ENCODE data around the gene CACNA2D3.

DNA sequence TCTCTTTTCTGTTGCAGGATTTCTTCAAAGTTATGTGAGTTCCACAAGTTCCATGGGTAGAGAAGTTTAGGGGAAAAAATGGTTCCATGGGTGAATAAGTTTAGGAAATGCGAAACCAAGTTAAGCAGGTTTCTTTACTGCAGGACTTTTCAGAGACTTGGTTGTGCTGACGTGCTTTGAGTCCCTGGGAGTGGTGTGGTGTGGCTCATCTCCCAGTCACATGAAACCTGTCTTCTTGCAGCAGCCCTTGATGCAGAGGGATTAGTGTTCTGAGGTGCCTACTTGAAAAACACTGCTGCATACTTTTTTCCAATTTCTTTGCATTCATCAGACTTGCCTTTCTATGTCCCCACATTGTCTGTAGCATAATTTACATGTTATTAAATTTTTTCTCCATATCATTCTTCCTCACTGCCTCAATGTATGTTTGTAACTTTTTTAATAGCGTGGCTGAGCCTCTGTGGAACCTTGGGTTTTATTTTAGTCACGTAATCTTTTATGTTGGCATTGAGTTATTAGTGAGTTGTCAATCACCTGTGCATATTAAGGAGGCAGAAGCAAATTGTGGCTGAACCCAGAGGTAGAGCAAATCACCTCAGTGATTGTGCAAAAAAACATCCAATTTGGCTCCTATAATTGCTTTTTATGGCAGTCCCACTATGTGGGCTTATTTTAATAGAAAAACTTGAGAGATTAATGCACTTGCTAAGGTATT is 115.6 kb downstream of the CACNA2D3 start:
- TF ChIP-seq CTCF (IDR thresholded peaks at IDR 0.05; ENCODE audit: poor library complexity, severe bottlenecking) (no peak), EP300 (conservative IDR thresholded peaks at IDR 0.05; ENCODE audit: poor library complexity, severe bottlenecking) (no peak), TAF1 (IDR thresholded peaks at IDR 0.05; ENCODE audit: low read depth) (no peak), POLR2AphosphoS5 (IDR thresholded peaks at IDR 0.05) (no peak), EZH2 (IDR thresholded peaks at IDR 0.05; ENCODE audit: borderline replicate concordance, insufficient read depth, low read length, poor library complexity, severe bottlenecking) (no peak), RAD21 (conservative IDR thresholded peaks at IDR 0.05) (no peak), MXI1 (conservative IDR thresholded peaks at IDR 0.05; ENCODE audit: poor library complexity, severe bottlenecking) (no peak), SMC3 (conservative IDR thresholded peaks at IDR 0.05; ENCODE audit: poor library complexity) (no peak)
- TF ChIP-seq, protein P1, sequence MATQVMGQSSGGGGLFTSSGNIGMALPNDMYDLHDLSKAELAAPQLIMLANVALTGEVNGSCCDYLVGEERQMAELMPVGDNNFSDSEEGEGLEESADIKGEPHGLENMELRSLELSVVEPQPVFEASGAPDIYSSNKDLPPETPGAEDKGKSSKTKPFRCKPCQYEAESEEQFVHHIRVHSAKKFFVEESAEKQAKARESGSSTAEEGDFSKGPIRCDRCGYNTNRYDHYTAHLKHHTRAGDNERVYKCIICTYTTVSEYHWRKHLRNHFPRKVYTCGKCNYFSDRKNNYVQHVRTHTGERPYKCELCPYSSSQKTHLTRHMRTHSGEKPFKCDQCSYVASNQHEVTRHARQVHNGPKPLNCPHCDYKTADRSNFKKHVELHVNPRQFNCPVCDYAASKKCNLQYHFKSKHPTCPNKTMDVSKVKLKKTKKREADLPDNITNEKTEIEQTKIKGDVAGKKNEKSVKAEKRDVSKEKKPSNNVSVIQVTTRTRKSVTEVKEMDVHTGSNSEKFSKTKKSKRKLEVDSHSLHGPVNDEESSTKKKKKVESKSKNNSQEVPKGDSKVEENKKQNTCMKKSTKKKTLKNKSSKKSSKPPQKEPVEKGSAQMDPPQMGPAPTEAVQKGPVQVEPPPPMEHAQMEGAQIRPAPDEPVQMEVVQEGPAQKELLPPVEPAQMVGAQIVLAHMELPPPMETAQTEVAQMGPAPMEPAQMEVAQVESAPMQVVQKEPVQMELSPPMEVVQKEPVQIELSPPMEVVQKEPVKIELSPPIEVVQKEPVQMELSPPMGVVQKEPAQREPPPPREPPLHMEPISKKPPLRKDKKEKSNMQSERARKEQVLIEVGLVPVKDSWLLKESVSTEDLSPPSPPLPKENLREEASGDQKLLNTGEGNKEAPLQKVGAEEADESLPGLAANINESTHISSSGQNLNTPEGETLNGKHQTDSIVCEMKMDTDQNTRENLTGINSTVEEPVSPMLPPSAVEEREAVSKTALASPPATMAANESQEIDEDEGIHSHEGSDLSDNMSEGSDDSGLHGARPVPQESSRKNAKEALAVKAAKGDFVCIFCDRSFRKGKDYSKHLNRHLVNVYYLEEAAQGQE (IDR thresholded peaks at IDR 0.05; ENCODE audit: borderline replicate concordance): no peak

All from neural cell (in vitro differentiated cells).